Gastrocnemius medialis (tissue), 4 donors: ENCODE measurements around the gene ADCYAP1R1.

Source experiments
- POLR2A ChIP-seq, 2 donors: fragments of 450-650 bp; IDR thresholded peaks; one replicate each; pipeline ENCODE4 v1.6.1; 2017; ENCODE audit warnings: antibody characterized with exemption in 2 of 2, mild to moderate bottlenecking in 2 of 2, moderate library complexity in 2 of 2
- TF ChIP-seq, protein P1 (sequence below), 5 experiments: fragments of 450-650 bp in 3 of 5; fragments of 200-600 bp in 2 of 5; sonication (generic) in 2 of 5; IDR thresholded peaks in 4 of 5; conservative IDR thresholded peaks in 1 of 5; 1 replicate in 4 of 5; 2 replicates in 1 of 5; pipeline ENCODE4 v1.5.1; 2016 to 2019; ENCODE audit warnings: antibody characterized with exemption in 5 of 5, mild to moderate bottlenecking in 3 of 5, moderate library complexity in 3 of 5

- TF ChIP-seq POLR2A (IDR thresholded peaks at IDR 0.05) = no peak
- TF ChIP-seq, protein P1, sequence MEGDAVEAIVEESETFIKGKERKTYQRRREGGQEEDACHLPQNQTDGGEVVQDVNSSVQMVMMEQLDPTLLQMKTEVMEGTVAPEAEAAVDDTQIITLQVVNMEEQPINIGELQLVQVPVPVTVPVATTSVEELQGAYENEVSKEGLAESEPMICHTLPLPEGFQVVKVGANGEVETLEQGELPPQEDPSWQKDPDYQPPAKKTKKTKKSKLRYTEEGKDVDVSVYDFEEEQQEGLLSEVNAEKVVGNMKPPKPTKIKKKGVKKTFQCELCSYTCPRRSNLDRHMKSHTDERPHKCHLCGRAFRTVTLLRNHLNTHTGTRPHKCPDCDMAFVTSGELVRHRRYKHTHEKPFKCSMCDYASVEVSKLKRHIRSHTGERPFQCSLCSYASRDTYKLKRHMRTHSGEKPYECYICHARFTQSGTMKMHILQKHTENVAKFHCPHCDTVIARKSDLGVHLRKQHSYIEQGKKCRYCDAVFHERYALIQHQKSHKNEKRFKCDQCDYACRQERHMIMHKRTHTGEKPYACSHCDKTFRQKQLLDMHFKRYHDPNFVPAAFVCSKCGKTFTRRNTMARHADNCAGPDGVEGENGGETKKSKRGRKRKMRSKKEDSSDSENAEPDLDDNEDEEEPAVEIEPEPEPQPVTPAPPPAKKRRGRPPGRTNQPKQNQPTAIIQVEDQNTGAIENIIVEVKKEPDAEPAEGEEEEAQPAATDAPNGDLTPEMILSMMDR (IDR thresholded peaks at IDR 0.05 in 4 of 5, conservative IDR thresholded peaks at IDR 0.05 in 1 of 5) = no peak
Observed at GRCh38 chr7:31004393-31004792, 47.7 kb upstream of the ADCYAP1R1 start.
